ENCODE measurements around the gene CMPK1.

DNA sequence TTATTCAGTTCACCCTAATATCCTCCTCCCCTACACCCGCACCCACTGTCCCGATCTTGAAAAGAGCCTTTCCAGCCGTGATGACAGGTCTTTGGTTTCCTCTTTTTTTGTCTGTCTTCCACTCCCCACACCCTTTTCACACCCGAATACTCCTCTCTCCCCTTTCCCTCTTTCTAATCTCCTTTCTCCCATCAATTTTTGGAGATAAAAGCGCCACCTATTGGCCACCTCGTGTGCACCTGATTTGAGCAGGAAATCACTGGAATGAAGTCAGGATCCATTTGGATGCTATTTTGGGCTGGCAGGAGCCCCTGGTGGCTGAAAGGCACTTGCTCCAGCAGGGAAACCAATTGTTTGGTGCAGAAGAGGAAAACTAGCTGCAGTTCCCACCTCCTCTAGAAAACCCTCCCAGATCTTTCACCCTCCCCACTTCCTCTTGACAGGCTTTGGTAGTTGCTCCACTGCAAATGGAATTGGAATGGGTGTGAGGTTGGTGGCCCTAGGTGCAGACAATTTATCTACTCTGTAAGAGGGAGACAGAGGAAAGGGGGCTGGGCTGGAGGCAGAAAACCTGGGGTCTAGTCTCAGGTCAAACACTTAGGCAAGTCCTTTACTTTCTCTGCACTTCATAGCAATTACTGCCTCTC, 90.9 kb downstream of the CMPK1 start:
- TF ChIP-seq, protein P1, sequence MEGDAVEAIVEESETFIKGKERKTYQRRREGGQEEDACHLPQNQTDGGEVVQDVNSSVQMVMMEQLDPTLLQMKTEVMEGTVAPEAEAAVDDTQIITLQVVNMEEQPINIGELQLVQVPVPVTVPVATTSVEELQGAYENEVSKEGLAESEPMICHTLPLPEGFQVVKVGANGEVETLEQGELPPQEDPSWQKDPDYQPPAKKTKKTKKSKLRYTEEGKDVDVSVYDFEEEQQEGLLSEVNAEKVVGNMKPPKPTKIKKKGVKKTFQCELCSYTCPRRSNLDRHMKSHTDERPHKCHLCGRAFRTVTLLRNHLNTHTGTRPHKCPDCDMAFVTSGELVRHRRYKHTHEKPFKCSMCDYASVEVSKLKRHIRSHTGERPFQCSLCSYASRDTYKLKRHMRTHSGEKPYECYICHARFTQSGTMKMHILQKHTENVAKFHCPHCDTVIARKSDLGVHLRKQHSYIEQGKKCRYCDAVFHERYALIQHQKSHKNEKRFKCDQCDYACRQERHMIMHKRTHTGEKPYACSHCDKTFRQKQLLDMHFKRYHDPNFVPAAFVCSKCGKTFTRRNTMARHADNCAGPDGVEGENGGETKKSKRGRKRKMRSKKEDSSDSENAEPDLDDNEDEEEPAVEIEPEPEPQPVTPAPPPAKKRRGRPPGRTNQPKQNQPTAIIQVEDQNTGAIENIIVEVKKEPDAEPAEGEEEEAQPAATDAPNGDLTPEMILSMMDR (IDR thresholded peaks at IDR 0.05 in 2 of 3, conservative IDR thresholded peaks at IDR 0.05 in 1 of 3; ENCODE audit: control insufficient read depth in 2 of 3, extremely low read depth in 1 of 3, insufficient read depth in 1 of 3, low read depth in 3 of 3, low read length in 3 of 3), result peak; percentile 59 to 68 (median 64); a peak in 5 of 6 replicates
- TF ChIP-seq ZNF207 (IDR thresholded peaks at IDR 0.05; ENCODE audit: borderline replicate concordance) (no peak), FOXM1 (IDR thresholded peaks at IDR 0.05; ENCODE audit: low read depth, low read length) (no peak), TAF1 (IDR thresholded peaks at IDR 0.05; ENCODE audit: borderline replicate concordance, low read depth, low read length) (no peak), BMI1 (IDR thresholded peaks at IDR 0.05; ENCODE audit: borderline replicate concordance) (no peak), SREBF2 (IDR thresholded peaks at IDR 0.05; ENCODE audit: low read length) (no peak), MEF2A (IDR thresholded peaks at IDR 0.05; ENCODE audit: insufficient read depth, low read depth, low read length) (no peak), MXI1 (IDR thresholded peaks at IDR 0.05; ENCODE audit: low read depth, low read length) (no peak), STAT3 (IDR thresholded peaks at IDR 0.05; ENCODE audit: low read depth, low read length) (no peak), ETV6 (conservative IDR thresholded peaks at IDR 0.05 in 1 of 2, IDR thresholded peaks at IDR 0.05 in 1 of 2; ENCODE audit: borderline replicate concordance in 1 of 2, low read depth in 1 of 2) (no peak), FOXK2 (IDR thresholded peaks at IDR 0.05) (no peak)
- TF ChIP-seq, protein P2, sequence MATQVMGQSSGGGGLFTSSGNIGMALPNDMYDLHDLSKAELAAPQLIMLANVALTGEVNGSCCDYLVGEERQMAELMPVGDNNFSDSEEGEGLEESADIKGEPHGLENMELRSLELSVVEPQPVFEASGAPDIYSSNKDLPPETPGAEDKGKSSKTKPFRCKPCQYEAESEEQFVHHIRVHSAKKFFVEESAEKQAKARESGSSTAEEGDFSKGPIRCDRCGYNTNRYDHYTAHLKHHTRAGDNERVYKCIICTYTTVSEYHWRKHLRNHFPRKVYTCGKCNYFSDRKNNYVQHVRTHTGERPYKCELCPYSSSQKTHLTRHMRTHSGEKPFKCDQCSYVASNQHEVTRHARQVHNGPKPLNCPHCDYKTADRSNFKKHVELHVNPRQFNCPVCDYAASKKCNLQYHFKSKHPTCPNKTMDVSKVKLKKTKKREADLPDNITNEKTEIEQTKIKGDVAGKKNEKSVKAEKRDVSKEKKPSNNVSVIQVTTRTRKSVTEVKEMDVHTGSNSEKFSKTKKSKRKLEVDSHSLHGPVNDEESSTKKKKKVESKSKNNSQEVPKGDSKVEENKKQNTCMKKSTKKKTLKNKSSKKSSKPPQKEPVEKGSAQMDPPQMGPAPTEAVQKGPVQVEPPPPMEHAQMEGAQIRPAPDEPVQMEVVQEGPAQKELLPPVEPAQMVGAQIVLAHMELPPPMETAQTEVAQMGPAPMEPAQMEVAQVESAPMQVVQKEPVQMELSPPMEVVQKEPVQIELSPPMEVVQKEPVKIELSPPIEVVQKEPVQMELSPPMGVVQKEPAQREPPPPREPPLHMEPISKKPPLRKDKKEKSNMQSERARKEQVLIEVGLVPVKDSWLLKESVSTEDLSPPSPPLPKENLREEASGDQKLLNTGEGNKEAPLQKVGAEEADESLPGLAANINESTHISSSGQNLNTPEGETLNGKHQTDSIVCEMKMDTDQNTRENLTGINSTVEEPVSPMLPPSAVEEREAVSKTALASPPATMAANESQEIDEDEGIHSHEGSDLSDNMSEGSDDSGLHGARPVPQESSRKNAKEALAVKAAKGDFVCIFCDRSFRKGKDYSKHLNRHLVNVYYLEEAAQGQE (IDR thresholded peaks at IDR 0.05; ENCODE audit: low read depth, low read length), result no peak
- TF ChIP-seq, protein P3, sequence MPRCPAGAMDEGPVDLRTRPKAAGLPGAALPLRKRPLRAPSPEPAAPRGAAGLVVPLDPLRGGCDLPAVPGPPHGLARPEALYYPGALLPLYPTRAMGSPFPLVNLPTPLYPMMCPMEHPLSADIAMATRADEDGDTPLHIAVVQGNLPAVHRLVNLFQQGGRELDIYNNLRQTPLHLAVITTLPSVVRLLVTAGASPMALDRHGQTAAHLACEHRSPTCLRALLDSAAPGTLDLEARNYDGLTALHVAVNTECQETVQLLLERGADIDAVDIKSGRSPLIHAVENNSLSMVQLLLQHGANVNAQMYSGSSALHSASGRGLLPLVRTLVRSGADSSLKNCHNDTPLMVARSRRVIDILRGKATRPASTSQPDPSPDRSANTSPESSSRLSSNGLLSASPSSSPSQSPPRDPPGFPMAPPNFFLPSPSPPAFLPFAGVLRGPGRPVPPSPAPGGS (IDR thresholded peaks at IDR 0.05; ENCODE audit: borderline replicate concordance, insufficient read depth, low read depth, low read length, poor library complexity, severe bottlenecking), result no peak
- TF ChIP-seq, protein P4, sequence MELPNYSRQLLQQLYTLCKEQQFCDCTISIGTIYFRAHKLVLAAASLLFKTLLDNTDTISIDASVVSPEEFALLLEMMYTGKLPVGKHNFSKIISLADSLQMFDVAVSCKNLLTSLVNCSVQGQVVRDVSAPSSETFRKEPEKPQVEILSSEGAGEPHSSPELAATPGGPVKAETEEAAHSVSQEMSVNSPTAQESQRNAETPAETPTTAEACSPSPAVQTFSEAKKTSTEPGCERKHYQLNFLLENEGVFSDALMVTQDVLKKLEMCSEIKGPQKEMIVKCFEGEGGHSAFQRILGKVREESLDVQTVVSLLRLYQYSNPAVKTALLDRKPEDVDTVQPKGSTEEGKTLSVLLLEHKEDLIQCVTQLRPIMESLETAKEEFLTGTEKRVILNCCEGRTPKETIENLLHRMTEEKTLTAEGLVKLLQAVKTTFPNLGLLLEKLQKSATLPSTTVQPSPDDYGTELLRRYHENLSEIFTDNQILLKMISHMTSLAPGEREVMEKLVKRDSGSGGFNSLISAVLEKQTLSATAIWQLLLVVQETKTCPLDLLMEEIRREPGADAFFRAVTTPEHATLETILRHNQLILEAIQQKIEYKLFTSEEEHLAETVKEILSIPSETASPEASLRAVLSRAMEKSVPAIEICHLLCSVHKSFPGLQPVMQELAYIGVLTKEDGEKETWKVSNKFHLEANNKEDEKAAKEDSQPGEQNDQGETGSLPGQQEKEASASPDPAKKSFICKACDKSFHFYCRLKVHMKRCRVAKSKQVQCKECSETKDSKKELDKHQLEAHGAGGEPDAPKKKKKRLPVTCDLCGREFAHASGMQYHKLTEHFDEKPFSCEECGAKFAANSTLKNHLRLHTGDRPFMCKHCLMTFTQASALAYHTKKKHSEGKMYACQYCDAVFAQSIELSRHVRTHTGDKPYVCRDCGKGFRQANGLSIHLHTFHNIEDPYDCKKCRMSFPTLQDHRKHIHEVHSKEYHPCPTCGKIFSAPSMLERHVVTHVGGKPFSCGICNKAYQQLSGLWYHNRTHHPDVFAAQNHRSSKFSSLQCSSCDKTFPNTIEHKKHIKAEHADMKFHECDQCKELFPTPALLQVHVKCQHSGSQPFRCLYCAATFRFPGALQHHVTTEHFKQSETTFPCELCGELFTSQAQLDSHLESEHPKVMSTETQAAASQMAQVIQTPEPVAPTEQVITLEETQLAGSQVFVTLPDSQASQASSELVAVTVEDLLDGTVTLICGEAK (IDR thresholded peaks at IDR 0.05; ENCODE audit: borderline replicate concordance), result no peak
